C4-2B (cell line): ENCODE measurements around the gene RPL28.

Experiments
- H3K27ac ChIP-seq: fragments of 450-650 bp; 2 replicates; pipeline ENCODE4 v1.5.1; 2017
- CTCF ChIP-seq: fragments of 450-650 bp; conservative IDR thresholded peaks from 2 replicates; pipeline ENCODE4 v1.5.1; 2017; ENCODE audit warnings: mild to moderate bottlenecking
- ZFX ChIP-seq: fragments of 450-650 bp; IDR thresholded peaks from 2 replicates; pipeline ENCODE4 v1.6.1; 2017

The RPL28 gene

GRCh38 chr19:55435020-55435419 is 49.3 kb downstream of the RPL28 start:
- no peak for TF ChIP-seq ZFX
- no peak for TF ChIP-seq CTCF
- no peak overlapping the region for H3K27ac ChIP-seq

- H3K27ac ChIP-seq: no peak overlapping the region
These were observed 51.1 kb downstream of the RPL28 start for GRCh38 chr19:55436847-55437246.

DNA sequence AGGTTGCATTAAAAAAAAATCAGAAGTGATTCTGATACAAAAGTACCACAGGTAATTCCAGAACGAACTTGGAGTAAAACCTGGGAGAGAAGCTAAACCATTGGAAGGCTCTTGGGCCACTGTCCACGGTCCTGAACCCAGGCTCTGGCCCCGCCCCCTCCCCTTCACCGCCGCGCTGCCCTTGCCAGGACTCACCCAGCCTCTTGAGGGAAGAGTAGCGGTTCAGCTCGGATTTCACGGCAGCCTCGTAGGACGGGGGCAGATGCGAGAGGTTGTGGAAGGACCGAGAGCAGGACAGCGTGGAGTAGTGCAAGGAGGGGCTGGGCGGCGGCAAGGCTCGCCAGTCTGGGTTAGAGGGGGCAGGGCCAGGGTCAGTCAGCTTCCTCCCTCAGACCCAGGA is 51.7 kb downstream of the RPL28 start:
- TF ChIP-seq ZFX: no peak
- no peak for TF ChIP-seq CTCF
- no peak overlapping the region for H3K27ac ChIP-seq

More at GRCh38 chr19:55436847-55437246, 51.1 kb downstream of the RPL28 start:
- TF ChIP-seq ZFX: no peak
- TF ChIP-seq CTCF: no peak

DNA sequence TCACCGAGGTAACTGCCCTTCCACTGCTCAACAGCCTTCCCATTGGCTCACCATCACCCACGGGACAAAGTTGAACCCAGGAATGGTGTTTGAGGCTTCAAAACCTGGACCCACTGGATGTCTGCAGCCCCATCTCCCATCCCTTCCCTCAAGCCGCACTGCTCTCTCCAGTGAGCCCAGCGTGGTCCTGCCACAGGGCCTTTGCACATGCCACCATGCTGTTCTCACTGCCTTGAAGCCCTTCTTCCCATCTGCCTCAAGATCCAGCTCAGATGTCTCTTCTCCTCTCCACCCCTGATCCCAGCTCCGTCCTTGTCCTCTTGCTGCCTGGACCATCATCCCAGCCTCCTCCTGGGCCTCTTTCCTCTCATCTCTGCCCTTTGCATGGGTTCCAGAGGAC is 53.3 kb downstream of the RPL28 start:
- no peak overlapping the region for H3K27ac ChIP-seq
- TF ChIP-seq CTCF (no peak), ZFX (no peak)

DNA sequence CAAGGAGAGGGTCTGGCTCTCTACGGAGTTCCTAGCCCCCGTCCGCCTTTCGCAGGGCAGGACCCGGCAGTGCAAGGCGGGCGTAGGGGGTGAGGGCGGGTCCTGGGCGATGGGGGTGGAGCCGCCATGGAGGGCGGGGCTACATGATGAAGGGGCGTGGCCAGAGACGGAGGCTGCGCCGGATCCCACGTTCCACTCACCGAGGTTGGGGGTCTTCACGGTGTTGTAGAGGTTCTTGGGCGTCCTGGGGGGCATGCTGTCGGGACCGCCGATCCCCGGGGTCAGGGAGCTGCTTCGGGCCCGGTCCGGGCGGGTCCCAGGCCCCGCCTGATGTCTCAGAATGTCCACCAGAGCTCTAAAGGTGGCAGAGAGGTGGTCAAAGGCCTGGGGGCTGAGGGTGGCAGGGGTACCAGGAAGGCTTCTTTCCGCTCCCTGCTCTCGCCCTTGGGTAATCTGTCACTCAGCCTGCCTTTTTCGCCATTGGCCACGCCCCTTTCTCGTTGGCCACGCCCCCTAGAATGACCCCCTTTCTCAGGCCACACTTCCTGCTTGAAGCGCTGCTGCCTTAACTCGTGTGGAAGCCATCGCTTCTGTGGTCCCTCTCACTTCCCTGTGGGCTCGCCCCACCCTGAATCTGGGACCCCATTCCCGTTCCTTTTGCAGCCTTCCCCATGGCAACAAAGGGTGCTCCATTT is 54.8 kb downstream of the RPL28 start:
- H3K27ac ChIP-seq: no peak overlapping the region
- TF ChIP-seq CTCF: no peak
- TF ChIP-seq ZFX: no peak

- TF ChIP-seq ZFX: no peak
- no peak for TF ChIP-seq CTCF
- H3K27ac ChIP-seq: no peak overlapping the region
These were observed 55.6 kb downstream of the RPL28 start for GRCh38 chr19:55441319-55441691.

DNA sequence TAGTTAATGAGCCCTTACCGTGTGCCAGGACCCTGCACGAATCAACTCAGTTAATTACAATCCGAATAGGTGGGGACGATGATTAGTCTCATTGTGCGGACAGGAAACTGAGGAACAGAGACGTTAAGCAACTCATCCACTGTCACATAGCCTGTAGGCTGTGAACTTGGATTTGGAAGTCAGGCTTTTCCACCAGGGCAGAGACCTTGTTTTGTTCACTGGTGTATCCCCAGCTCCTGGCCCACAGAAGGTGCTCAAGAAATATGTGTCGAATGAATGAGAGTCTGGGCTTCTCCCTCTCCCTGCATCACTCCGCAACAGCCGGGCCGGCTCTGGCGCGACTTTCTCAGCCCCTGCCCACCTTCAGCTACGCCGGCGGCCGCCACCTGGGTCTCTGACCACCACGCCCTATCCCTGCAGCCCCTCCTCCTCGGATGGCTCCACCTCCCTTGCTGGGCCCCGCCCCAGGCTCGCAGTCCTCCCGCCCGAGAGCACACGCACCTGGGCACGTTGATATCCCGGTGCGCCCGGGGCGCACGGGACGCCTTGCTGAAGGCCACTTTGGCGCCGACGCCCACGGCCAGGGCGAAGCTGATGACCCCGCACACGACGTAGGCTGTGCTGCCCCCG is 56.1 kb downstream of the RPL28 start:
- no peak overlapping the region for H3K27ac ChIP-seq
- TF ChIP-seq CTCF (no peak), ZFX (no peak)
